ENCODE data around the gene RPS6KL1.

Gene RPS6KL1

DNA sequence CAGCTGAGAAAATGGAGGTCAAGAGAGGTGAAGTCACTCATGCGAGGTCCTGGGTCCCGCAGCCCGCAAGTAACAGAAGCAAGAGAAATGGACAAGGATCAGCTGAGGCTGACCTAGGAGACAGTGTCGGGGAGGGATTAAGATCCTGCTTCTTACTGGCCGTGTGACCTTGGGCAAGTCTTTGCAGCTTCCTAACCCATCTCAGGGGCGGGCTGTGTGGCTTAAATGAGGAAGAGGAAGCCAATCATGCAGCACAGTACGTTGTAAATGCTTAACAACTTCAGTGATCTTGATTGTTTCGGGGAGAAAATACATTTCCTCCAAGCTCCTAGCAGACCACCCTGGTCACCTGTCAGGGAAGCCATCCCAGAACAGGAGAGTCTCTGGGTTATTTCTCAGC is 39.4 kb upstream of the RPS6KL1 start:
- TF ChIP-seq TCF4 (CRISPR knock-in tag; IDR thresholded peaks at IDR 0.05; ENCODE audit: borderline replicate concordance) (no peak), TOX (CRISPR knock-in tag; IDR thresholded peaks at IDR 0.05; ENCODE audit: borderline replicate concordance) (no peak), CSDC2 (CRISPR knock-in tag; IDR thresholded peaks at IDR 0.05) (no peak), OSR1 (CRISPR knock-in tag; IDR thresholded peaks at IDR 0.05) (no peak), ZNF8 (CRISPR knock-in tag; IDR thresholded peaks at IDR 0.05) (no peak), CSRNP3 (CRISPR knock-in tag; IDR thresholded peaks at IDR 0.05) (no peak), ZFP30 (CRISPR knock-in tag; IDR thresholded peaks at IDR 0.05) (no peak), ZFP3 (CRISPR knock-in tag; IDR thresholded peaks at IDR 0.05) (no peak), ZNF70 (CRISPR knock-in tag; IDR thresholded peaks at IDR 0.05) (no peak), ISL1 (CRISPR knock-in tag; IDR thresholded peaks at IDR 0.05) (no peak), ZC3H10 (CRISPR knock-in tag; IDR thresholded peaks at IDR 0.05) (no peak), ARNTL (CRISPR knock-in tag; IDR thresholded peaks at IDR 0.05; ENCODE audit: borderline replicate concordance, low read depth) (no peak), ZNF565 (CRISPR knock-in tag; conservative IDR thresholded peaks at IDR 0.05; ENCODE audit: low read depth) (no peak), ESRRG (CRISPR knock-in tag; IDR thresholded peaks at IDR 0.05) (no peak), POU6F1 (CRISPR knock-in tag; IDR thresholded peaks at IDR 0.05; ENCODE audit: borderline replicate concordance, low read depth) (no peak), BACH2 (CRISPR knock-in tag; IDR thresholded peaks at IDR 0.05; ENCODE audit: borderline replicate concordance) (no peak)
- TF ChIP-seq, protein P1, sequence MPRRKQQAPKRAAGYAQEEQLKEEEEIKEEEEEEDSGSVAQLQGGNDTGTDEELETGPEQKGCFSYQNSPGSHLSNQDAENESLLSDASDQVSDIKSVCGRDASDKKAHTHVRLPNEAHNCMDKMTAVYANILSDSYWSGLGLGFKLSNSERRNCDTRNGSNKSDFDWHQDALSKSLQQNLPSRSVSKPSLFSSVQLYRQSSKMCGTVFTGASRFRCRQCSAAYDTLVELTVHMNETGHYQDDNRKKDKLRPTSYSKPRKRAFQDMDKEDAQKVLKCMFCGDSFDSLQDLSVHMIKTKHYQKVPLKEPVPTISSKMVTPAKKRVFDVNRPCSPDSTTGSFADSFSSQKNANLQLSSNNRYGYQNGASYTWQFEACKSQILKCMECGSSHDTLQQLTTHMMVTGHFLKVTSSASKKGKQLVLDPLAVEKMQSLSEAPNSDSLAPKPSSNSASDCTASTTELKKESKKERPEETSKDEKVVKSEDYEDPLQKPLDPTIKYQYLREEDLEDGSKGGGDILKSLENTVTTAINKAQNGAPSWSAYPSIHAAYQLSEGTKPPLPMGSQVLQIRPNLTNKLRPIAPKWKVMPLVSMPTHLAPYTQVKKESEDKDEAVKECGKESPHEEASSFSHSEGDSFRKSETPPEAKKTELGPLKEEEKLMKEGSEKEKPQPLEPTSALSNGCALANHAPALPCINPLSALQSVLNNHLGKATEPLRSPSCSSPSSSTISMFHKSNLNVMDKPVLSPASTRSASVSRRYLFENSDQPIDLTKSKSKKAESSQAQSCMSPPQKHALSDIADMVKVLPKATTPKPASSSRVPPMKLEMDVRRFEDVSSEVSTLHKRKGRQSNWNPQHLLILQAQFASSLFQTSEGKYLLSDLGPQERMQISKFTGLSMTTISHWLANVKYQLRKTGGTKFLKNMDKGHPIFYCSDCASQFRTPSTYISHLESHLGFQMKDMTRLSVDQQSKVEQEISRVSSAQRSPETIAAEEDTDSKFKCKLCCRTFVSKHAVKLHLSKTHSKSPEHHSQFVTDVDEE (CRISPR knock-in tag; IDR thresholded peaks at IDR 0.05), result no peak
- TF ChIP-seq, protein P2, sequence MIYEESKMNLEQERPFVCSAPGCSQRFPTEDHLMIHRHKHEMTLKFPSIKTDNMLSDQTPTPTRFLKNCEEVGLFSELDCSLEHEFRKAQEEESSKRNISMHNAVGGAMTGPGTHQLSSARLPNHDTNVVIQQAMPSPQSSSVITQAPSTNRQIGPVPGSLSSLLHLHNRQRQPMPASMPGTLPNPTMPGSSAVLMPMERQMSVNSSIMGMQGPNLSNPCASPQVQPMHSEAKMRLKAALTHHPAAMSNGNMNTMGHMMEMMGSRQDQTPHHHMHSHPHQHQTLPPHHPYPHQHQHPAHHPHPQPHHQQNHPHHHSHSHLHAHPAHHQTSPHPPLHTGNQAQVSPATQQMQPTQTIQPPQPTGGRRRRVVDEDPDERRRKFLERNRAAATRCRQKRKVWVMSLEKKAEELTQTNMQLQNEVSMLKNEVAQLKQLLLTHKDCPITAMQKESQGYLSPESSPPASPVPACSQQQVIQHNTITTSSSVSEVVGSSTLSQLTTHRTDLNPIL (CRISPR knock-in tag; IDR thresholded peaks at IDR 0.05; ENCODE audit: low read depth), result no peak
- TF ChIP-seq, protein P3, sequence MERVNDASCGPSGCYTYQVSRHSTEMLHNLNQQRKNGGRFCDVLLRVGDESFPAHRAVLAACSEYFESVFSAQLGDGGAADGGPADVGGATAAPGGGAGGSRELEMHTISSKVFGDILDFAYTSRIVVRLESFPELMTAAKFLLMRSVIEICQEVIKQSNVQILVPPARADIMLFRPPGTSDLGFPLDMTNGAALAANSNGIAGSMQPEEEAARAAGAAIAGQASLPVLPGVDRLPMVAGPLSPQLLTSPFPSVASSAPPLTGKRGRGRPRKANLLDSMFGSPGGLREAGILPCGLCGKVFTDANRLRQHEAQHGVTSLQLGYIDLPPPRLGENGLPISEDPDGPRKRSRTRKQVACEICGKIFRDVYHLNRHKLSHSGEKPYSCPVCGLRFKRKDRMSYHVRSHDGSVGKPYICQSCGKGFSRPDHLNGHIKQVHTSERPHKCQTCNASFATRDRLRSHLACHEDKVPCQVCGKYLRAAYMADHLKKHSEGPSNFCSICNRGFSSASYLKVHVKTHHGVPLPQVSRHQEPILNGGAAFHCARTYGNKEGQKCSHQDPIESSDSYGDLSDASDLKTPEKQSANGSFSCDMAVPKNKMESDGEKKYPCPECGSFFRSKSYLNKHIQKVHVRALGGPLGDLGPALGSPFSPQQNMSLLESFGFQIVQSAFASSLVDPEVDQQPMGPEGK (CRISPR knock-in tag; IDR thresholded peaks at IDR 0.05; ENCODE audit: borderline replicate concordance), result no peak
- ATAC-seq, result no peak

DNA sequence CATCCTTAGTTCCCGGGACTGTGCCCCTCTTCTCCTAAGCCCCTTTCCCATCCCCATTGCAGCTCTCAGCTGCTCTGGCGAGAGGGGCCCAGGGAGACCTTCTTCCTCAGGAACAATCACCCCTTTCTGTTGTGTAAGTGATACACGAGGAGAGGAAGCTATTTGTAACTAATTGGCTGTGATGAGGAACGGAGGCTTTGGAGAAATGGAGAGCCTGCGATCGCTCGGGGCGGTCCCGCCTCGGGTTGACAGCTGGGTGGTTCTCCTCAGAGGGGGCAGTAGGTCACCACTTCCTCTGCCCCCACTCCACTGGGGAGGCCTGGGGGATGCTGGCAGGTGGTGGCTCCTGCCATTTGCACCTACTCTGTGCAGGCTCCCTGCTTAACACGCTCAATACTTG is 39.0 kb upstream of the RPS6KL1 start:
- no peak for TF ChIP-seq TCF4 (CRISPR knock-in tag; IDR thresholded peaks at IDR 0.05; ENCODE audit: borderline replicate concordance)
- no peak for TF ChIP-seq PPARA (CRISPR knock-in tag; IDR thresholded peaks at IDR 0.05; ENCODE audit: borderline replicate concordance)
- no peak for TF ChIP-seq OSR1 (CRISPR knock-in tag; IDR thresholded peaks at IDR 0.05)
- TF ChIP-seq CSRNP3 (CRISPR knock-in tag; IDR thresholded peaks at IDR 0.05), result no peak
- no peak for TF ChIP-seq RARB (CRISPR knock-in tag; IDR thresholded peaks at IDR 0.05)
- no peak for TF ChIP-seq BACH2 (CRISPR knock-in tag; IDR thresholded peaks at IDR 0.05; ENCODE audit: borderline replicate concordance)
- TF ChIP-seq ZFP3 (CRISPR knock-in tag; IDR thresholded peaks at IDR 0.05), result no peak
- TF ChIP-seq, protein P1 (CRISPR knock-in tag; IDR thresholded peaks at IDR 0.05), result no peak
- TF ChIP-seq, protein P2 (CRISPR knock-in tag; IDR thresholded peaks at IDR 0.05; ENCODE audit: low read depth), result no peak
- TF ChIP-seq ZNF8 (CRISPR knock-in tag; IDR thresholded peaks at IDR 0.05), result no peak
- no peak for TF ChIP-seq ZFP30 (CRISPR knock-in tag; IDR thresholded peaks at IDR 0.05)
- no peak for ATAC-seq

Measured in SK-N-SH treated with all-trans-retinoic acid at 6 μM for 48 hours (cell line).